Upper lobe of left lung (tissue), 6 donors: ENCODE results near the gene MAPK14. TPM values are rescaled to one million over a fixed set of nuclear protein-coding genes. Genes with fewer than 3 reads are reported as not detected.

Experiments
- ATAC-seq, 2 donors: fragments of 200-7000 bp; cut with Tn5 transposase; one replicate each; pipeline ENCODE4 v1.9.1; 2022; ENCODE audit warnings: mild to moderate bottlenecking in 2 of 2, moderate library complexity in 2 of 2; ENCODE audit not compliant: low FRiP score in 2 of 2
- DNase-seq, 2 donors: peaks; one replicate each; pipeline ENCODE4 v3.0.0-alpha.2; 2019 to 2020
- H3K27ac ChIP-seq, 4 donors: fragments of 200-600 bp; sonication (generic); one replicate each; pipeline ENCODE4 v1.5.1; 2016 to 2019
- H3K27me3 ChIP-seq, 4 donors: fragments of 200-600 bp; sonication (generic); one replicate each; pipeline ENCODE4 v1.5.1; 2017 to 2019
- H3K36me3 ChIP-seq, 4 donors: fragments of 200-600 bp; sonication (generic); one replicate each; pipeline ENCODE4 v1.5.1; 2016 to 2019
- H3K4me1 ChIP-seq, 4 donors: fragments of 200-600 bp; sonication (generic); one replicate each; pipeline ENCODE4 v1.5.1; 2018 to 2019
- H3K4me3 ChIP-seq, 4 donors: fragments of 200-600 bp; sonication (generic); one replicate each; pipeline ENCODE4 v1.5.1; 2017 to 2019; ENCODE audit warnings: mild to moderate bottlenecking in 2 of 4, moderate library complexity in 1 of 4
- H3K9me3 ChIP-seq, 4 donors: fragments of 200-600 bp; sonication (generic); one replicate each; pipeline ENCODE4 v1.5.1; 2018 to 2019
- EP300 ChIP-seq, 4 donors: sonication (generic); formaldehyde crosslinking; IDR thresholded peaks; one replicate each; pipeline ENCODE4 v1.5.1; 2017; ENCODE audit warnings: antibody characterized with exemption in 4 of 4, control low read depth in 2 of 4
- POLR2A ChIP-seq, 4 donors: fragments of 450-650 bp; IDR thresholded peaks; one replicate each; pipeline ENCODE4 v1.5.1; 2016 to 2017; ENCODE audit warnings: antibody characterized with exemption in 4 of 4, mild to moderate bottlenecking in 2 of 4
- POLR2AphosphoS5 ChIP-seq, 2 donors: sonication (generic); formaldehyde crosslinking; IDR thresholded peaks; one replicate each; pipeline ENCODE4 v1.5.1; 2017; ENCODE audit warnings: antibody characterized with exemption in 2 of 2
- WGBS, 2 donors: methylation state at CpG; one replicate each; pipeline ENCODE4 v1.1.5; 2017 to 2018; 5-methylcytosine and 5-hydroxymethylcytosine counted together
- total RNA-seq, 6 donors: library from RNA; depleted of rRNA in 4 of 6; stranded (reverse); fragments of >200 nt in 4 of 6; gene quantifications; one replicate each; pipeline versions ENCODE4 v1.1.0 to v1.2.1, GENCODE V29; 2016 to 2021
- TF ChIP-seq, protein P1 (sequence below), 6 experiments: fragments of 450-650 bp in 4 of 6; fragments of 200-600 bp in 2 of 6; sonication (generic) in 2 of 6; IDR thresholded peaks; one replicate each; pipeline ENCODE4 v1.5.1; 2016 to 2019; ENCODE audit warnings: antibody characterized with exemption in 6 of 6
- donor health status: DM: no; HTN: no; CAD: no; lungs with moderate emphysema.
- donor health status: DM: no; HTN: yes; CAD: no; lungs with severe emphysema.

Gene MAPK14
- total RNA-seq, 6 donors from 2014 or later, result 39.8 to 96.3 (median 70.8) TPM

GRCh38 chr6:36142971-36143838 is 115.6 kb downstream of the MAPK14 start:
- Histone ChIP-seq H3K27me3 (no peaks in the 10 kb centered on the region), H3K27ac (no peak overlapping the region), H3K9me3 (no peaks in the 10 kb centered on the region), H3K36me3 (peaks cover 0 to 19% (median 10%) of the 10 kb centered on the region in 4 donors), H3K4me1 (peaks cover 0 to 3% (median 1%) of the 10 kb centered on the region in 4 donors), H3K4me3 (no peak overlapping the region)
- no peak for DNase-seq
- TF ChIP-seq, protein P1, sequence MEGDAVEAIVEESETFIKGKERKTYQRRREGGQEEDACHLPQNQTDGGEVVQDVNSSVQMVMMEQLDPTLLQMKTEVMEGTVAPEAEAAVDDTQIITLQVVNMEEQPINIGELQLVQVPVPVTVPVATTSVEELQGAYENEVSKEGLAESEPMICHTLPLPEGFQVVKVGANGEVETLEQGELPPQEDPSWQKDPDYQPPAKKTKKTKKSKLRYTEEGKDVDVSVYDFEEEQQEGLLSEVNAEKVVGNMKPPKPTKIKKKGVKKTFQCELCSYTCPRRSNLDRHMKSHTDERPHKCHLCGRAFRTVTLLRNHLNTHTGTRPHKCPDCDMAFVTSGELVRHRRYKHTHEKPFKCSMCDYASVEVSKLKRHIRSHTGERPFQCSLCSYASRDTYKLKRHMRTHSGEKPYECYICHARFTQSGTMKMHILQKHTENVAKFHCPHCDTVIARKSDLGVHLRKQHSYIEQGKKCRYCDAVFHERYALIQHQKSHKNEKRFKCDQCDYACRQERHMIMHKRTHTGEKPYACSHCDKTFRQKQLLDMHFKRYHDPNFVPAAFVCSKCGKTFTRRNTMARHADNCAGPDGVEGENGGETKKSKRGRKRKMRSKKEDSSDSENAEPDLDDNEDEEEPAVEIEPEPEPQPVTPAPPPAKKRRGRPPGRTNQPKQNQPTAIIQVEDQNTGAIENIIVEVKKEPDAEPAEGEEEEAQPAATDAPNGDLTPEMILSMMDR (IDR thresholded peaks at IDR 0.05), result no peak
- no peak for TF ChIP-seq POLR2AphosphoS5 (IDR thresholded peaks at IDR 0.05)
- TF ChIP-seq POLR2A (IDR thresholded peaks at IDR 0.05), result no peak
- no peak for TF ChIP-seq EP300 (IDR thresholded peaks at IDR 0.05)
- WGBS, 2 donors, result 92% methylated on average over 13 of the region's 13 CpGs
- no peak for ATAC-seq

- H3K4me1 ChIP-seq, result peaks cover 8 to 14% (median 12%) of the 10 kb centered on the region in 4 donors
- DNase-seq (no peak), ATAC-seq (no peak)
- H3K27ac ChIP-seq, result no peak overlapping the region
- TF ChIP-seq EP300 (IDR thresholded peaks at IDR 0.05), result no peak
- TF ChIP-seq POLR2AphosphoS5 (IDR thresholded peaks at IDR 0.05), result no peak
- TF ChIP-seq, protein P1 (IDR thresholded peaks at IDR 0.05), result no peak
- no peak for TF ChIP-seq POLR2A (IDR thresholded peaks at IDR 0.05)
- 85 to 93% methylated on average over 4 of the region's 4 CpGs for WGBS, 2 donors
- no peaks in the 10 kb centered on the region for H3K36me3 ChIP-seq
- H3K4me3 ChIP-seq, result no peak overlapping the region
- no peaks in the 10 kb centered on the region for H3K27me3 ChIP-seq
- no peaks in the 10 kb centered on the region for H3K9me3 ChIP-seq
Measured at GRCh38 chr6:36145495-36145894, 117.9 kb downstream of the MAPK14 start.

DNA sequence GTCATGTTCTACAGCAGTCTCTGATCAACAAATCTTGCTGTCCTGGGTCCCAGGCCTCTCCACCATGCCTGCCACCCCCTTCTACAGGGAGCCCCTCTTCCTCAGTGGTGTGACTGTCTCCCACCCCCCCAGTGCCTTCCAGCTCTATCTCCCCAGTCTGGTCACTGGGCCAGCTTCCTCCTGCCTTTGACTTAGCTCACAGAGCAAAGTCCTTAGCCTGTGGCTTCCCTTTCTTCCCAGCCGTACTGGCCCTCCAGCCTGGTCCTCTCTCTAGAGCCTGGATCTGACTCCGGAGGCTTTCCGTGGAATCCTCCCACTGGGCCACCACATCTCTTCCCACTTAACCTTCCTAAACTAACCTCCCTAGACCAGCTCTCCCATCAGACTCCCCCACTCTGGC is 119.7 kb downstream of the MAPK14 start:
- ATAC-seq, result no peak
- peaks cover 10 to 19% (median 13%) of the 10 kb centered on the region in 4 donors for H3K4me1 ChIP-seq
- H3K36me3 ChIP-seq, result no peaks in the 10 kb centered on the region
- H3K27me3 ChIP-seq, result no peaks in the 10 kb centered on the region
- H3K9me3 ChIP-seq, result no peaks in the 10 kb centered on the region
- WGBS, 2 donors, result 81 to 85% methylated on average over 3 of the region's 3 CpGs
- no peak overlapping the region for H3K4me3 ChIP-seq
- H3K27ac ChIP-seq, result peak overlapping the region in 1 of 4 donors; percentile 67
- DNase-seq, result peak in 1 of 2 donors; percentile 42
- TF ChIP-seq, protein P1 (IDR thresholded peaks at IDR 0.05), result no peak
- TF ChIP-seq EP300 (IDR thresholded peaks at IDR 0.05) (no peak), POLR2AphosphoS5 (IDR thresholded peaks at IDR 0.05) (no peak), POLR2A (IDR thresholded peaks at IDR 0.05) (no peak)

GRCh38 chr6:36149476-36149875 is 121.9 kb downstream of the MAPK14 start:
- Histone ChIP-seq H3K36me3 (no peaks in the 10 kb centered on the region), H3K27ac (peak overlapping the region in 3 of 4 donors; percentile 18 to 50 (median 22)), H3K4me3 (no peak overlapping the region), H3K4me1 (peaks cover 10 to 26% (median 12%) of the 10 kb centered on the region in 4 donors), H3K27me3 (no peaks in the 10 kb centered on the region), H3K9me3 (no peaks in the 10 kb centered on the region)
- DNase-seq, result no peak
- no peak for ATAC-seq
- no peak for TF ChIP-seq POLR2A (IDR thresholded peaks at IDR 0.05)
- TF ChIP-seq EP300 (IDR thresholded peaks at IDR 0.05), result no peak
- TF ChIP-seq, protein P1 (IDR thresholded peaks at IDR 0.05), result no peak
- no peak for TF ChIP-seq POLR2AphosphoS5 (IDR thresholded peaks at IDR 0.05)
